Measurements from ENCODE around the gene CNTRL.
A peak's percentile ranks its signal among the peaks of the same experiment; 100 is the strongest.

DNA sequence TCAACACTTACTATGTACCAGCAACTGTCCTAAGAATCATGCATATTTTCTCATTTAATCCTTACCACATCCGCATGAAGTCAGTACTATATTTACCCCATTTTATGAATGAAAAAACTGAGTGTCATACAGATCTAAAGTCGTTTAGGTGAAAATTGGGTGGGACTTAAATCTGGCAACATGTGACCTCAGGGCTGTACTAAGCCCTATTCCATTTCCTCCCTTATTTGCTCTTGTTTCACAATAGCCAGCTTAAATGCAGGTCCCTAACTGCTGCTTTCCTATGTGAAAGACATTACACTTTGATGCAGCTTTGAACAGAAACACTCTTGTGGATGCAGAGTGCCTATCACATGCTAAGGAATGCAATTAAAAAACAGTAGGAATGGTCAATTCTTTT, 129.4 kb downstream of the CNTRL start:
- TF ChIP-seq, protein P1, sequence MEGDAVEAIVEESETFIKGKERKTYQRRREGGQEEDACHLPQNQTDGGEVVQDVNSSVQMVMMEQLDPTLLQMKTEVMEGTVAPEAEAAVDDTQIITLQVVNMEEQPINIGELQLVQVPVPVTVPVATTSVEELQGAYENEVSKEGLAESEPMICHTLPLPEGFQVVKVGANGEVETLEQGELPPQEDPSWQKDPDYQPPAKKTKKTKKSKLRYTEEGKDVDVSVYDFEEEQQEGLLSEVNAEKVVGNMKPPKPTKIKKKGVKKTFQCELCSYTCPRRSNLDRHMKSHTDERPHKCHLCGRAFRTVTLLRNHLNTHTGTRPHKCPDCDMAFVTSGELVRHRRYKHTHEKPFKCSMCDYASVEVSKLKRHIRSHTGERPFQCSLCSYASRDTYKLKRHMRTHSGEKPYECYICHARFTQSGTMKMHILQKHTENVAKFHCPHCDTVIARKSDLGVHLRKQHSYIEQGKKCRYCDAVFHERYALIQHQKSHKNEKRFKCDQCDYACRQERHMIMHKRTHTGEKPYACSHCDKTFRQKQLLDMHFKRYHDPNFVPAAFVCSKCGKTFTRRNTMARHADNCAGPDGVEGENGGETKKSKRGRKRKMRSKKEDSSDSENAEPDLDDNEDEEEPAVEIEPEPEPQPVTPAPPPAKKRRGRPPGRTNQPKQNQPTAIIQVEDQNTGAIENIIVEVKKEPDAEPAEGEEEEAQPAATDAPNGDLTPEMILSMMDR (IDR thresholded peaks at IDR 0.05; ENCODE audit: low read depth, low read length): no peak
- no peak for TF ChIP-seq POLR2A (IDR thresholded peaks at IDR 0.05; ENCODE audit: extremely low read depth, insufficient read length)
- TF ChIP-seq, protein P2, sequence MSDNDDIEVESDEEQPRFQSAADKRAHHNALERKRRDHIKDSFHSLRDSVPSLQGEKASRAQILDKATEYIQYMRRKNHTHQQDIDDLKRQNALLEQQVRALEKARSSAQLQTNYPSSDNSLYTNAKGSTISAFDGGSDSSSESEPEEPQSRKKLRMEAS (IDR thresholded peaks at IDR 0.05; ENCODE audit: low read depth, low read length): peak; percentile 42; the same call in 1 of the 2 replicates

Measured in NB4 (cell line).